Left kidney (tissue), 2 donors: ENCODE measurements around the gene MYL5. TPM values are rescaled to one million over a fixed set of nuclear protein-coding genes. Genes with fewer than 3 reads are reported as not detected.
"Not testable (repeated sequence)": the region's sequence is repeated elsewhere in the genome, so short reads cannot be mapped to it uniquely, and the experiment has no call there.

Experiments
- DNase-seq: peaks from one replicate; pipeline ENCODE4 v3.0.0-alpha.2; 2013
- polyA plus RNA-seq: library from polyadenylated mRNA; unstranded; fragments of 120-200 nt; gene quantifications from one replicate; pipeline ENCODE4 v1.2.1, GENCODE V29; 2013; ENCODE audit not compliant: insufficient read length

Gene MYL5
- polyA plus RNA-seq, 1 donor, result 19.0 TPM

- no peak for DNase-seq
These were observed 51.3 kb downstream of the MYL5 start for GRCh38 chr4:725391-726234.

DNA sequence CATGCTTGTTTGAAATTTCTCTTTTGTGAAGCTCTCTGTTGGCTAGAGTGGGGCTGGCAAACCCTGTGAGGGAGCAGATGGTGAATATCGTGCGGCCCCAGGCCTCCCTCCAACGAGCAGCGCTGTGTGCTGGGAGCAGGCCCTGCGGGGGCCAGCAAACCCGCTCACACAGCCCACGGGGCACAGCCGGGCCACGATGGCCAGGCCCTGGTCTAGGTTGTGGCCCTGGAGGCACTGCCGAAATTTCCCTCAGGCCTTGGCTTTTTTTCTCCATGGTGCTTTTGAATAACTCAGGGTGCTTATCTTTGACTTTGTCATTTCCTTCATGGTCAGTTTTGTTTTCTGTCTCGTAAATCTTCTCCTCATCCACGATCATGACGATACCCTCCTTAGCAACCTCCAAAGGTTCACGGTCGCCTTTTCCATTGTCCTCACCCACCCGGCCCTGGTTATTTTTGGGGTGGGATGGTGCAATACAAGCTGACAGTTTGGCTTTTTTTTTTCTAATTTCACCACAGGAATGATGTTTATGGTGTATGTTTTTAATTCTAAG lies 52.0 kb downstream of the MYL5 start:
- DNase-seq, result no peak

DNA sequence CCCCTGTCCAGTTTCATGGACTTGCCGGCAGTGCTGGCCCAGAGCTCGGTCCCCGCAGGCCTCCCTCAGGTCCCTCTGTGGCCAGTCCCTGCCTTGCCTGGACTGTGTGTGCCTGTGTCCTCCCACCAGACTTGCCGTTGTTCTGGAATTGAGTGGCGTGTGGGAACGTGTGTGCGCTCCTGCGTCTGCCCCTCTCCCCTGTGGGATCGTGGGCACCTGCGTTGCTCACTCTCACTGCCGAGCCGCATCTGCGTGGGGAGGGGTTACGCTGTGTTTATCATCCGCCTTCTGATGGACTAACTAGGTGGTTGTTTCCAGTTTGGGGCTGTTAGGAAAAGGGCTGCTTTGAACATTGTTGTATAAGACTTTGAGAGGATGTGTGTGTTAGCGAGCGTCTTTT lies 52.5 kb downstream of the MYL5 start:
- DNase-seq, result no peak

DNA sequence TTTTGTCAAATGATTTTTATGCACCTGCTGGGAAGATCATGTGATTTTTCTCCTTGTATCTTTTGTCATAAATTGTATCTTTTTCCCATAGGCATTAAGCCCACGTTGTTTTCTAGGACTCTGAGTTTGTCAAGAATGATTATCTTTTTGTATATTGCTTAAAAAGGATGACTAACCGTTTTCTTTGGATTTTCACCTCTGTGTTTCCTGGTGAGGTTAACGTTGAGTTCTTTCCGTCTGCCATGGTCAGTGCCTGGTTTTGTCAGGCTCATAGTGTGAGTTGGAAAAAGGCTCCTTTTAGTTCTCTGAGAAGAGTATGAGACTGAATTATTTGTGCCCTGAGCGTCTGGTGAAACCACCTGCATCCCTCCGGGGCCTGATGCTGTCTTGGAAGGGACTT lies 53.2 kb downstream of the MYL5 start:
- DNase-seq, result no peak

DNA sequence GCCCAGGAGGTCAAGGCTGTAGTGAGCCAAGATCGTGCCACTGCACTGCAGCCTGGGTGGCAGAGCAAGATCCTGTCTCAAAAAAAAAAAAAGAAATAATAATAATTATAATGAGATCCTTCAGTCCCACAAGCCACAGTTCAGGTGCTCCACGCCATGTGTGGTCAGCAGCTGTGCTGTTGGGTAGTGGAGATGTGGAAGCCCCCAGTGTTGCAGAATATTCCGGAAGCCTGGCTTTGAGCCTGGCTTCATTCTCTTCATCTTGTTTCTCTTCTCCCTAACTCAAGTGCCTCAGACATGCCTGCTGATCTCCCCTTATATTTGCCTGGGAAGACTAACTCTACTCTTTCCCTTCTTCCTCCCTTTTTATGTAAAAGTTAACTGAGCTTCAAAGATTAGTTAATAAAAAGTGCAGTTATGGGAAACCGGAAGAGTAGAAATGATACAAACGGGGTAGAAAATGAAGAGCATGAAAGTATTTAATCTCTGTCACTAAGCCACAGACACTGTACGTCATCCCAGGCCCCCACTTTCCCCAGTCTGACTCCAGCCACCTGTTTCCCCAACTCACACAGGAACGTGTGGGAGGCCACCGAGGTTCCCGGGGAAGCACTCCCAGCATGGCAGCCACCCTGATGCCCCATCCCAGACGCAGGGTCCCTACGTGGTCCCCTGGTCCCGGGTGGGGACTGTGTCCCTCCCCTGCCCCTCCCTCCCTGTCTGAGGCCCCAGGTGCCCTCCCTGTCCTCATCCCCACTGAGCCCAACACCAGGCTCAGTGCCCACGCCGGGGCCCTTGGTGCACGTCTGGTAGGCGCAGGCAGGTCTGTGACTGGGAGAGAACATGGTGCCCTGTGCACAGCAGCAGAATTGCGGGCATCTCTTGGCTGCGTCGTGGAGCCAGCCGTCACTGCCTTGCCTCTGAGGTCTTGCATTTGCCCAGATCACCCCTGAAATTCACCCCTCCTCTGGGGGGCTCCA lies 55.3 kb downstream of the MYL5 start:
- DNase-seq, result no peak

DNA sequence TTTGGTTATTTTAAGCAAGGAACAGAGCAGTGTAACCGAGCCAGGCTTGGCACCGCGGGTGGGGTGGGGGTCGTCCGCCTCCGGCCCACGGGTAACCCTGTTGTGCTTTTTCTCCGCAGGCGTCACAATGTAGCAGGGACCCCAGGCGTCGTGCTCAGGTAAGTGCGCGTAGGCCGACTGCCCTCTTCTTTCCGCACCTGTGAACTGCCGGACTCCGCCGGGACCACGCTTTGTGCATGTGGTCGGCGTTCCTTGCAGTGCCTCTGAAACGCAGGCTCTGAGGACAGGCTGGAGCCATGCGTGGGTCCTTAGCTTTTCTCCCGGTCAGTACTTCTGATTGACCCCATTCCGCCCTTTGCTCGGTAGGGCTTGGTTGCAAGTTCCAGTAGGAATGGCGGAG lies 56.2 kb downstream of the MYL5 start:
- DNase-seq, result no peak

- not testable (repeated sequence) for DNase-seq
These were observed 56.9 kb downstream of the MYL5 start for GRCh38 chr4:730946-731904.

Other genes starting within 250 kb of the MYL5 start
- 56.9 TPM for gene ZNF721, start 175.4 kb upstream of the MYL5 start, polyA plus RNA-seq
- 83.3 TPM for gene PIGG, start 175.3 kb upstream of the MYL5 start, polyA plus RNA-seq
- not detected for gene TMEM271, start 98.2 kb upstream of the MYL5 start, polyA plus RNA-seq
- 41.4 TPM for gene PDE6B, start 49.0 kb upstream of the MYL5 start, polyA plus RNA-seq
- gene ATP5ME, start 266 bp upstream of the MYL5 start, polyA plus RNA-seq, result 212 TPM
- 3.7 TPM for gene SLC49A3, start 14.6 kb downstream of the MYL5 start, polyA plus RNA-seq
- 106 TPM for gene PCGF3, start 31.3 kb downstream of the MYL5 start, polyA plus RNA-seq
- gene CPLX1, start 151.6 kb downstream of the MYL5 start, polyA plus RNA-seq, result 1.7 TPM